Measurements from ENCODE around the gene NSUN6. TPM values are rescaled to one million over a fixed set of nuclear protein-coding genes. Genes with fewer than 3 reads are reported as not detected.

Gene NSUN6
- total RNA-seq, 1 donor from 2014 or later, result 10.8 TPM

DNA sequence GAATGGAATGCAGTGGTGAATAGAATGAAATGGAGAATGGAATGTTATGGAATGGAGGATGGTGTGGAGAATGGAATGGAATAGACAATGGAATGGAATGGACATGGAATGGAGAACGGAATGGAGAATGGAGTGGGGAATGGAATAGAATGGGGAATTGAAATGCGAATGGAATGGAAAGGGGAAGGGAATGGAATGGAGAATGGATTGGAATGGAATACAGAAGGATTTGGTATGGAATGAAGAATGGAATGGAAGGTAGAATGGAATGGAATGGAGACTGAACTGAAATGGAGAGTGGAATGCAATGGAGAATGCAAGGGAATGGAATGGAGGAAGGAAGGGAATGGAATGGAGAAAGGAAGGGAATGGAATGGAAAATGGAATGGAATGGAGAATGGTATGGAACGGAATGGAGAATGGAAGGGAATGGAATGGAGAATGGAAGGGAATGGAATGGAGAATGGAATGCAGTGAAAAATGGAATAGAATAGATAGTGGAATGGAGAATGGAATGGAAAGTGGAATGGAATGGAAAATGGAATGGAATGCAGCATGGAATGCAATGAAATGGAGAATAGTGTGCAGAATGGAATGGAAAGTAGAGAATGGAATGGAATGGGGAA is 94.8 kb downstream of the NSUN6 start:
- TF ChIP-seq, protein P1, sequence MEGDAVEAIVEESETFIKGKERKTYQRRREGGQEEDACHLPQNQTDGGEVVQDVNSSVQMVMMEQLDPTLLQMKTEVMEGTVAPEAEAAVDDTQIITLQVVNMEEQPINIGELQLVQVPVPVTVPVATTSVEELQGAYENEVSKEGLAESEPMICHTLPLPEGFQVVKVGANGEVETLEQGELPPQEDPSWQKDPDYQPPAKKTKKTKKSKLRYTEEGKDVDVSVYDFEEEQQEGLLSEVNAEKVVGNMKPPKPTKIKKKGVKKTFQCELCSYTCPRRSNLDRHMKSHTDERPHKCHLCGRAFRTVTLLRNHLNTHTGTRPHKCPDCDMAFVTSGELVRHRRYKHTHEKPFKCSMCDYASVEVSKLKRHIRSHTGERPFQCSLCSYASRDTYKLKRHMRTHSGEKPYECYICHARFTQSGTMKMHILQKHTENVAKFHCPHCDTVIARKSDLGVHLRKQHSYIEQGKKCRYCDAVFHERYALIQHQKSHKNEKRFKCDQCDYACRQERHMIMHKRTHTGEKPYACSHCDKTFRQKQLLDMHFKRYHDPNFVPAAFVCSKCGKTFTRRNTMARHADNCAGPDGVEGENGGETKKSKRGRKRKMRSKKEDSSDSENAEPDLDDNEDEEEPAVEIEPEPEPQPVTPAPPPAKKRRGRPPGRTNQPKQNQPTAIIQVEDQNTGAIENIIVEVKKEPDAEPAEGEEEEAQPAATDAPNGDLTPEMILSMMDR (IDR thresholded peaks at IDR 0.05; ENCODE audit: insufficient read depth, low read length, severe bottlenecking), result no peak
- H3K27me3 ChIP-seq (ENCODE audit: control insufficient read depth, insufficient read depth, low read length), result no peaks in the 10 kb centered on the region
- FAIRE-seq, result no peak
- no peak overlapping the region for H3K4me3 ChIP-seq (ENCODE audit: low read depth, low read length)
- no peak for DNase-seq (ENCODE audit: low read depth)
- H3K36me3 ChIP-seq (ENCODE audit: control insufficient read depth, insufficient read depth, low read length), result no peaks in the 10 kb centered on the region

DNA sequence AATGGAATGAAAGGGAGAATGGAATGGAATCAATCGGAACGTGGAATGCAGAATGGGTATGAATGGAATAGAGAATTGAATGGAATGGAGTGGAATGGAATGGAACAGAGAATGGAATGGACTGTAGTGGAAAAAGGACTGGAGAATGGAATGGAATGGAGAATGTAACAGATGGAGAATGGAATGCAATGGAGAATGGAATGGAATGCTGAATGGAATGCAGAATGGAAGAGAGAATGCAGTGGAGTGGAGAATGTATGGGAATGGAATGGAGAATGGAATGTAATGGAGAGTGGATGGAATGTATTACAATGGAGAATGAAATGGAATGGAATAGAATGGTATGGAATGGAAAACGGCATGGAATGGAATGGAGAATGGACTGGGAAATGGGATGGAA is 96.9 kb downstream of the NSUN6 start:
- no peak for FAIRE-seq
- no peaks in the 10 kb centered on the region for H3K36me3 ChIP-seq (ENCODE audit: control insufficient read depth, insufficient read depth, low read length)
- H3K4me3 ChIP-seq (ENCODE audit: low read depth, low read length), result no peak overlapping the region
- TF ChIP-seq, protein P1 (IDR thresholded peaks at IDR 0.05; ENCODE audit: insufficient read depth, low read length, severe bottlenecking), result no peak
- no peaks in the 10 kb centered on the region for H3K27me3 ChIP-seq (ENCODE audit: control insufficient read depth, insufficient read depth, low read length)
- DNase-seq (ENCODE audit: low read depth), result no peak

DNA sequence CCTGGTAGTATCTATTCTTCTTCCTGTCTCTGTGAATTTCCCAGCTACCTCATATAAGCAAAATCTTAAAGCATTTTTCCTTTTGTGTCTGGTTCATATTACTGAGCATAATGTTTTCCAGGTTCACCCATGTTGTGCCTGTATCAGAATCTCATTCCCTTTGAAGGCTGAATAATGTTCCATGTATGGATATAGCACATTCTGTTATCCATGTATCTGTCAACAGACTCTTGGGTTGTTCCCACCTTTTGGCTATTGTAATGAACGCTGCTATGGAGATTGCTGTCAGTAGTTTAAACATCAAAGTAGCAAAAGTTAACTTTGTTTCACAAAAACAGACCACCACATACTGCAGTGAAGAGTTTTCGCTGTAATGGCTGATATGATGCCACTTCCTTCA is 99.9 kb downstream of the NSUN6 start:
- DNase-seq (ENCODE audit: low read depth) (no peak), FAIRE-seq (no peak)
- Histone ChIP-seq H3K36me3 (ENCODE audit: control insufficient read depth, insufficient read depth, low read length) (no peaks in the 10 kb centered on the region), H3K27me3 (ENCODE audit: control insufficient read depth, insufficient read depth, low read length) (no peaks in the 10 kb centered on the region), H3K4me3 (ENCODE audit: low read depth, low read length) (no peak overlapping the region)
- TF ChIP-seq, protein P1 (IDR thresholded peaks at IDR 0.05; ENCODE audit: insufficient read depth, low read length, severe bottlenecking), result no peak

DNA sequence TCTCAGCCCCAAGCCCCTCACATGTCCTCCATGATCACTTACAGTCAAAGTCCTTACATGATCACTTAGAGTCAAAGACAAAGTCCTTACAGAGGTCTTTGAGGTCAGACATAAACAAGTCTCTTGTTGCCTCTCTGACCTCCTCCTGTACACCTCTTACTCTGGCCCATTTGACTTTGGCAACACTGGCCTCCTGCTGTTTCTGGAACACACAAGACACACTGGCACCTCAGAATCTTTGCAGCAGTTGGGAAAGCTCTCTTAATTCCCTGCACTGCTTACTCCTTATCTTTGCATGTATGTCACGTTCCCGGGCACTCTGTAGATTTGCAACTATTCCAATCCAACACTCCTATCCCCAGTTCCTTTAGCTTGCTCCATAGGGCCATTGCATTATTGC is 102.3 kb downstream of the NSUN6 start:
- DNase-seq (ENCODE audit: low read depth), result no peak
- TF ChIP-seq, protein P1 (IDR thresholded peaks at IDR 0.05; ENCODE audit: insufficient read depth, low read length, severe bottlenecking), result no peak
- H3K27me3 ChIP-seq (ENCODE audit: control insufficient read depth, insufficient read depth, low read length), result no peaks in the 10 kb centered on the region
- H3K4me3 ChIP-seq (ENCODE audit: low read depth, low read length), result no peak overlapping the region
- no peak for FAIRE-seq
- H3K36me3 ChIP-seq (ENCODE audit: control insufficient read depth, insufficient read depth, low read length), result no peaks in the 10 kb centered on the region

DNA sequence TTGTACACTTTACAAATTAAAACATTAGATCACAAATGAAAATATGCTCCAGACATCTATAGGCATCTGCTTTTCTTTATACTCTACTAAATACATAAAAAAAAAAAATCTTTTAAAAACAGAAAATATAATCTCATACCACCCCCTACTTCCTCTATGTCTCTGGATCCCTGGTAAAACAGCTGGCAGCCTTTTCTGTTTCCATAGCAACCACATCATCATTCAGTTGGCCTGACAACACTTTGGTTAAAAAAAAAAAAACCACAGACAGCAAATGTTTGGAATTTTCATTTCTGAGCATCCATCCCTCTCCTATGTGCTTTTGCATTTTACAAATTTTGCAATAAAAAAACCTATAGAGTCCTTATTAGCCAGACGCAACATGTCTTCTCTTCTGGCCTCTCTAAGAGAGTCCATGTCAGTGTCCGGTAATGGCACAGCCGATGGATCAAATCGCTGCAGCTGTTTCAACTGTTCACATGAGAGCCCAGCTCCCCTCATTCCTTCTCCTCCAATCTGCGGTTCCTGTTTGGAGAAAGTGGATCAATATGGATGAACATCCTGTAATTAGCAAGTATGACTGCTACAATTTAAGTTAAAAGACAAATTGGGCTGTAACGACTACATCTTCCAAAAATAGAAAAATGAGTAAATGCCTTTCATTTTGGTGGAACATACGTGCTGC is 105.6 kb downstream of the NSUN6 start:
- no peaks in the 10 kb centered on the region for H3K36me3 ChIP-seq (ENCODE audit: control insufficient read depth, insufficient read depth, low read length)
- no peak overlapping the region for H3K4me3 ChIP-seq (ENCODE audit: low read depth, low read length)
- FAIRE-seq, result no peak
- no peak for DNase-seq (ENCODE audit: low read depth)
- H3K27me3 ChIP-seq (ENCODE audit: control insufficient read depth, insufficient read depth, low read length), result no peaks in the 10 kb centered on the region
- TF ChIP-seq, protein P1 (IDR thresholded peaks at IDR 0.05; ENCODE audit: insufficient read depth, low read length, severe bottlenecking), result no peak
